ENCODE measurements around the gene PDIA5. TPM values are rescaled to one million over a fixed set of nuclear protein-coding genes. Genes with fewer than 3 reads are reported as not detected.

PDIA5 gene
- total RNA-seq, 2 experiments from 2014 or later = 10.5 to 12.3 TPM

- H3K4me1 Mint-ChIP-seq = peaks cover 17% of the 10 kb centered on the region
- CTCF ChIA-PET = interaction anchor here (0.6 to 1.7 kb wide), 5 partner anchors 9 to 1011 kb away, joined by 3 to 5 read pairs (median 3); no protein-coding TSS in a partner anchor
- H3K36me3 Mint-ChIP-seq (ENCODE audit: low read depth) = no peaks in the 10 kb centered on the region
- no peak overlapping the region for H3K27ac Mint-ChIP-seq
- no peaks in the 10 kb centered on the region for H3K9me3 Mint-ChIP-seq
- peak; percentile 24 for DNase-seq
- H3K27me3 Mint-ChIP-seq = peaks cover 44% of the 10 kb centered on the region
- POLR2A ChIA-PET = no interaction called here
- peak overlapping the region; percentile 61 for H3K4me3 Mint-ChIP-seq
These were observed 38.5 kb upstream of the PDIA5 start for GRCh38 chr3:123028233-123028828.

GRCh38 chr3:123031051-123031450, 35.8 kb upstream of the PDIA5 start:
- no peak overlapping the region for H3K4me3 Mint-ChIP-seq
- peaks cover 13% of the 10 kb centered on the region for H3K4me1 Mint-ChIP-seq
- POLR2A ChIA-PET = interaction anchor here (0.5 kb wide), 1 partner anchor 78 kb away, joined by 4 read pairs; no protein-coding TSS in a partner anchor
- H3K27me3 Mint-ChIP-seq = peaks cover 35% of the 10 kb centered on the region
- no peaks in the 10 kb centered on the region for H3K9me3 Mint-ChIP-seq
- H3K27ac Mint-ChIP-seq = no peak overlapping the region
- H3K36me3 Mint-ChIP-seq (ENCODE audit: low read depth) = no peaks in the 10 kb centered on the region
- DNase-seq = no peak
- CTCF ChIA-PET = no interaction called here

GRCh38 chr3:123032057-123032456, 34.8 kb upstream of the PDIA5 start:
- ChIA-PET CTCF (interaction anchor here (0.8 kb wide), 1 partner anchor 303 kb away, joined by 3 read pairs; no protein-coding TSS in a partner anchor), POLR2A (no interaction called here)

GRCh38 chr3:123034120-123034519, 32.7 kb upstream of the PDIA5 start:
- no peak for DNase-seq
- H3K9me3 Mint-ChIP-seq = no peaks in the 10 kb centered on the region
- peaks cover 41% of the 10 kb centered on the region for H3K27me3 Mint-ChIP-seq
- H3K4me3 Mint-ChIP-seq = no peak overlapping the region
- H3K4me1 Mint-ChIP-seq = no peaks in the 10 kb centered on the region
- POLR2A ChIA-PET = no interaction called here
- no peaks in the 10 kb centered on the region for H3K36me3 Mint-ChIP-seq (ENCODE audit: low read depth)
- CTCF ChIA-PET = no interaction called here
- H3K27ac Mint-ChIP-seq = no peak overlapping the region

More at GRCh38 chr3:123032057-123032456, 34.8 kb upstream of the PDIA5 start:
- no peak overlapping the region for H3K27ac Mint-ChIP-seq
- H3K36me3 Mint-ChIP-seq (ENCODE audit: low read depth) = no peaks in the 10 kb centered on the region
- H3K4me3 Mint-ChIP-seq = no peak overlapping the region
- DNase-seq = no peak
- H3K4me1 Mint-ChIP-seq = peaks cover 8% of the 10 kb centered on the region
- peaks cover 32% of the 10 kb centered on the region for H3K27me3 Mint-ChIP-seq
- H3K9me3 Mint-ChIP-seq = no peaks in the 10 kb centered on the region

GRCh38 chr3:123034996-123035395, 31.8 kb upstream of the PDIA5 start:
- Mint-ChIP-seq H3K27ac (no peak overlapping the region), H3K27me3 (peaks cover 48% of the 10 kb centered on the region), H3K36me3 (ENCODE audit: low read depth) (no peaks in the 10 kb centered on the region), H3K4me1 (no peaks in the 10 kb centered on the region), H3K4me3 (no peak overlapping the region), H3K9me3 (no peaks in the 10 kb centered on the region)
- ChIA-PET CTCF (no interaction called here), POLR2A (no interaction called here)
- no peak for DNase-seq

- Mint-ChIP-seq H3K27me3 (peaks cover 53% of the 10 kb centered on the region), H3K4me3 (no peak overlapping the region)
These were observed 30.3 kb upstream of the PDIA5 start for GRCh38 chr3:123036352-123037014.

GRCh38 chr3:123037015-123037375, 29.8 kb upstream of the PDIA5 start:
- Mint-ChIP-seq H3K9me3 (no peaks in the 10 kb centered on the region), H3K36me3 (ENCODE audit: low read depth) (no peaks in the 10 kb centered on the region), H3K4me3 (no peak overlapping the region), H3K27me3 (peaks cover 56% of the 10 kb centered on the region), H3K4me1 (no peaks in the 10 kb centered on the region), H3K27ac (no peak overlapping the region)
- DNase-seq = no peak
- CTCF ChIA-PET = no interaction called here
- POLR2A ChIA-PET = no interaction called here

More at GRCh38 chr3:123036352-123037014, 30.3 kb upstream of the PDIA5 start:
- ChIA-PET POLR2A (no interaction called here), CTCF (no interaction called here)
- Mint-ChIP-seq H3K27ac (no peak overlapping the region), H3K4me1 (no peaks in the 10 kb centered on the region), H3K9me3 (no peaks in the 10 kb centered on the region), H3K36me3 (ENCODE audit: low read depth) (no peaks in the 10 kb centered on the region)
- no peak for DNase-seq

- CTCF ChIA-PET = interaction anchor here (1.3 kb wide), 1 partner anchor 17 kb away, joined by 4 read pairs; no protein-coding TSS in a partner anchor
- DNase-seq = no peak
These were observed 28.1 kb upstream of the PDIA5 start for GRCh38 chr3:123038751-123039150.

GRCh38 chr3:123039178-123039577, 27.6 kb upstream of the PDIA5 start:
- Mint-ChIP-seq H3K4me3 (no peak overlapping the region), H3K27me3 (peaks cover 55% of the 10 kb centered on the region), H3K27ac (no peak overlapping the region), H3K4me1 (no peaks in the 10 kb centered on the region), H3K36me3 (ENCODE audit: low read depth) (no peaks in the 10 kb centered on the region), H3K9me3 (no peaks in the 10 kb centered on the region)
- POLR2A ChIA-PET = no interaction called here
- CTCF ChIA-PET = interaction anchor here (1.3 kb wide), 1 partner anchor 18 kb away, joined by 4 read pairs; no protein-coding TSS in a partner anchor
- no peak for DNase-seq

More at GRCh38 chr3:123038751-123039150, 28.1 kb upstream of the PDIA5 start:
- POLR2A ChIA-PET = no interaction called here
- Mint-ChIP-seq H3K4me3 (no peak overlapping the region), H3K27ac (no peak overlapping the region), H3K27me3 (peaks cover 58% of the 10 kb centered on the region), H3K4me1 (no peaks in the 10 kb centered on the region), H3K9me3 (no peaks in the 10 kb centered on the region), H3K36me3 (ENCODE audit: low read depth) (no peaks in the 10 kb centered on the region)

- Mint-ChIP-seq H3K4me3 (no peak overlapping the region), H3K9me3 (no peaks in the 10 kb centered on the region), H3K36me3 (ENCODE audit: low read depth) (no peaks in the 10 kb centered on the region), H3K27ac (no peak overlapping the region), H3K4me1 (no peaks in the 10 kb centered on the region), H3K27me3 (peaks cover 38% of the 10 kb centered on the region)
- ChIA-PET CTCF (no interaction called here), POLR2A (no interaction called here)
- no peak for DNase-seq
These were observed 24.4 kb upstream of the PDIA5 start for GRCh38 chr3:123042413-123042812.

GRCh38 chr3:123044981-123045763, 21.7 kb upstream of the PDIA5 start:
- H3K27ac Mint-ChIP-seq = no peak overlapping the region
- H3K27me3 Mint-ChIP-seq = peaks cover 16% of the 10 kb centered on the region
- no peaks in the 10 kb centered on the region for H3K9me3 Mint-ChIP-seq
- DNase-seq = no peak
- no peaks in the 10 kb centered on the region for H3K4me1 Mint-ChIP-seq
- no peaks in the 10 kb centered on the region for H3K36me3 Mint-ChIP-seq (ENCODE audit: low read depth)
- POLR2A ChIA-PET = interaction anchor here (0.6 kb wide), 1 partner anchor 1995 kb away, joined by 3 read pairs; no protein-coding TSS in a partner anchor
- no peak overlapping the region for H3K4me3 Mint-ChIP-seq
- CTCF ChIA-PET = interaction anchor here (2.1 kb wide), 1 partner anchor 19 kb away, joined by 8 read pairs; no protein-coding TSS in a partner anchor

- Mint-ChIP-seq H3K4me3 (no peak overlapping the region), H3K27ac (no peak overlapping the region), H3K9me3 (no peaks in the 10 kb centered on the region), H3K4me1 (no peaks in the 10 kb centered on the region), H3K27me3 (peaks cover 14% of the 10 kb centered on the region), H3K36me3 (ENCODE audit: low read depth) (no peaks in the 10 kb centered on the region)
- DNase-seq = no peak
- ChIA-PET POLR2A (no interaction called here), CTCF (no interaction called here)
These were observed 20.4 kb upstream of the PDIA5 start for GRCh38 chr3:123046262-123047061.

GRCh38 chr3:123047062-123047319, 19.8 kb upstream of the PDIA5 start:
- peaks cover 13% of the 10 kb centered on the region for H3K27me3 Mint-ChIP-seq
- H3K4me3 Mint-ChIP-seq = no peak overlapping the region
- ChIA-PET POLR2A (no interaction called here), CTCF (no interaction called here)
- no peak for DNase-seq
- H3K27ac Mint-ChIP-seq = no peak overlapping the region
- no peaks in the 10 kb centered on the region for H3K4me1 Mint-ChIP-seq
- H3K36me3 Mint-ChIP-seq (ENCODE audit: low read depth) = no peaks in the 10 kb centered on the region
- H3K9me3 Mint-ChIP-seq = no peaks in the 10 kb centered on the region

Measured in activated CD4-positive, alpha-beta T cell treated with anti-CD3 and anti-CD28 coated beads, Interleukin-2, amount 10 ng/mL, durations not matched to agents 7 days and 5 days (primary cell).